Measurements from ENCODE around the gene ENOX1.

The ENOX1 gene

DNA sequence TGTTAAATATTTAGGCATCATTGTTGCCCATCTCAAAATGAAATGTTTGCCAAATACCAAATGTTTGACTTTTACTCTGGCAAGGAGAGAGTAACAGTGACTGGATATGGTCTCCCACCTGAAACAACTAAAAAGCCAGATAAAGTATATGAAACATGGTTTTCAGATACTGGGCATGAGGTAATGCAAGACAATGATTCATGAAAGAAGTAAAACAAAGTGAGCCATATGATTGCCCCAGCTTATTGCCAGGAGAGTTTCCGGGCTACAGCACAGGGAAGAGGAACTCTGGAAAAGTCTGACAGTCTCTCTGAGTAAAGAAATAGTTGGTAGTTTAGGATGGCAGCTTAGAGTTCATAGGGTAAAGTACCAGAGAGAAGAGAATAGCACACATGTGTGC is 408.8 kb downstream of the ENOX1 start:
- DNase-seq (ENCODE audit: low read depth): peak; percentile 70
- TF ChIP-seq, protein P1, sequence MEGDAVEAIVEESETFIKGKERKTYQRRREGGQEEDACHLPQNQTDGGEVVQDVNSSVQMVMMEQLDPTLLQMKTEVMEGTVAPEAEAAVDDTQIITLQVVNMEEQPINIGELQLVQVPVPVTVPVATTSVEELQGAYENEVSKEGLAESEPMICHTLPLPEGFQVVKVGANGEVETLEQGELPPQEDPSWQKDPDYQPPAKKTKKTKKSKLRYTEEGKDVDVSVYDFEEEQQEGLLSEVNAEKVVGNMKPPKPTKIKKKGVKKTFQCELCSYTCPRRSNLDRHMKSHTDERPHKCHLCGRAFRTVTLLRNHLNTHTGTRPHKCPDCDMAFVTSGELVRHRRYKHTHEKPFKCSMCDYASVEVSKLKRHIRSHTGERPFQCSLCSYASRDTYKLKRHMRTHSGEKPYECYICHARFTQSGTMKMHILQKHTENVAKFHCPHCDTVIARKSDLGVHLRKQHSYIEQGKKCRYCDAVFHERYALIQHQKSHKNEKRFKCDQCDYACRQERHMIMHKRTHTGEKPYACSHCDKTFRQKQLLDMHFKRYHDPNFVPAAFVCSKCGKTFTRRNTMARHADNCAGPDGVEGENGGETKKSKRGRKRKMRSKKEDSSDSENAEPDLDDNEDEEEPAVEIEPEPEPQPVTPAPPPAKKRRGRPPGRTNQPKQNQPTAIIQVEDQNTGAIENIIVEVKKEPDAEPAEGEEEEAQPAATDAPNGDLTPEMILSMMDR (conservative IDR thresholded peaks at IDR 0.05; ENCODE audit: control insufficient read depth, insufficient read depth, low read depth, low read length): no peak
- no peak overlapping the region for H3K4me3 ChIP-seq (ENCODE audit: control insufficient read depth, low read depth, low read length)

DNA sequence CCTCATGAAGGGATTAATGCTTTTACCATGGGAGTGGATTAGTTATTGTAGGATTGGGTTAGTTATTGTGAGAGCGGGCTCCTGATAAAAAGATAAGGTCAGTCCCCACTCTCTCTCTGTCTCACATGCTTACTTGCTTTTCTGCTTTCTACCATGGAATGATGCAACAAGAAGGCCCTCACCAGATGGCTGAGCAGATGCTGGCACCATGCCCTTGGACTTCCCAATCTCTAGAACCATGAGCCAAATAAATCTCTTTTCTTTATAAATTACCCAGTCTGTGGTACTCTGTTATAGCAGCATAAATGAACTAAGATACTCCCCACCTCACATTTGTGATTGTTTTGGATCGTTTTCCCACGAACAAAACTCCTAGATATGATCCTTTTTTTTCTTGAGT is 409.6 kb downstream of the ENOX1 start:
- DNase-seq (ENCODE audit: low read depth): peak; percentile 67
- TF ChIP-seq, protein P1 (conservative IDR thresholded peaks at IDR 0.05; ENCODE audit: control insufficient read depth, insufficient read depth, low read depth, low read length): no peak
- H3K4me3 ChIP-seq (ENCODE audit: control insufficient read depth, low read depth, low read length): no peak overlapping the region

DNA sequence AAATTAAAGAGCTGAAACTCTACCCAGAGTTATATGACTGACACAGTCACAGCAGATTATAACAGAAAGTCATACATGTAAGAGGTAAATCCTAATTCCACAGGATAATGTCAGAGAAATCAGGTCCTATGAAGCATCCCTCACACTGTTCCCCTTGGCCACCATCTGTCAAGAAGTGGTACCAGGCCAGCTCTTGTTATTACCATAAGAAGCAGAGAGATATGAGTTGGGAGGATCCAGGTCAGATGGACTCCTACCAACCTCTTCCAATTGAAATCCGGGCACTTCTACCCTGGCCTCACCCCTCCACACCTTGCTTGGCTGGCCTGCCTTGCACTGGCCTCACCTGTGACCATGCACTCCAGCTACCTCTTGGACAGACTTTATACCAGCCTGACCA is 410.2 kb downstream of the ENOX1 start:
- DNase-seq (ENCODE audit: low read depth): no peak
- H3K4me3 ChIP-seq (ENCODE audit: control insufficient read depth, low read depth, low read length): no peak overlapping the region
- TF ChIP-seq, protein P1 (conservative IDR thresholded peaks at IDR 0.05; ENCODE audit: control insufficient read depth, insufficient read depth, low read depth, low read length): no peak

DNA sequence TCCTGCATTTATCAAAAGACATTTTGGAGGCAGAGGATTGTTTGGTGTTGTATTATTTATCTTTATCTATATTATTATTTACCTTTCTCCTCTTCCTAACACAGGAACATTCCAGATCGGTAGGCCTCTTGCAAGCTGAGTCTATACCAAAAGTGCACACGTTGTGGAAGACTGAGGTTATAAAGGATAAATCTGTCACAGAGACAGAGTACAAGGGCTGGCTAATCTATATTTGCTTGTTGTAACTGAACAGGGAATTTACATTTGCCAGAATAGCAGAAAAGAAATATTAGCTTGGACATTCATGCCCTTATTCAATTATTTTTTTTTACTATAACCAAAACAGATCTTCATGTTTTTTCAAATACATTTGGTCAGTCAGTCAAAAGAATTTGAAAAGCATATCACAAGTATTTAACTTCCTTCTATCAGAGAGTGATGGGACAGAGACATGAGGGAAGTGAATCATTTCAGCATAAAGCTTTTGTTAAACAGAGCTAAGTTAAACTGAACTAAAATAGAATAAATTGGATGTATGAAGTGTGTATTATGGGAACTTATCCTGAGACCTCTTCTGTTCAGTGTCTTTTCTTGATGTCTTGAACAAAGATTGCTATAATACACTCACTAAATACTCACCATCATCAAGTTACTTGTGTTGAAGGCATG is 410.8 kb downstream of the ENOX1 start:
- DNase-seq (ENCODE audit: low read depth): no peak
- no peak overlapping the region for H3K4me3 ChIP-seq (ENCODE audit: control insufficient read depth, low read depth, low read length)
- TF ChIP-seq, protein P1 (conservative IDR thresholded peaks at IDR 0.05; ENCODE audit: control insufficient read depth, insufficient read depth, low read depth, low read length): no peak

DNA sequence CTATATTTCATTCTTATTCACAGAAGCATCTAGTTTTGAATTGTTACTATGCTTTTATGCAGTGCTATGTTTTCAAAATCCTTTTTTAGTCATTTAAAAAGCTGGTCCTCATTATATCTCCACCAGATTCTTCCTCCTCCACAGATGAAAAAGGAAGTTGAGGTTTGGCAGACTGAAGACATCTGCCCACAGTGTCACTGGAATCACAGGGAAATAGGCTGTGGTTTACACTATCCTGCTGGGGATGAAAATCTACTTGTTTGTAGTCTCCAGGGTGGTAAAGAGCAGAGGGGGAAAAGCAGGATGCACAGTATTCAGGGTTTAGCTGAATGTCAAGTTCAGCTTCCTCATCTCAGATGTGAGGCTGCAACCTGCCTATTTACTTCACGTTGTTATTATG is 412.2 kb downstream of the ENOX1 start:
- TF ChIP-seq, protein P1 (conservative IDR thresholded peaks at IDR 0.05; ENCODE audit: control insufficient read depth, insufficient read depth, low read depth, low read length): no peak
- peak; percentile 84 for DNase-seq (ENCODE audit: low read depth)
- H3K4me3 ChIP-seq (ENCODE audit: control insufficient read depth, low read depth, low read length): no peak overlapping the region

DNA sequence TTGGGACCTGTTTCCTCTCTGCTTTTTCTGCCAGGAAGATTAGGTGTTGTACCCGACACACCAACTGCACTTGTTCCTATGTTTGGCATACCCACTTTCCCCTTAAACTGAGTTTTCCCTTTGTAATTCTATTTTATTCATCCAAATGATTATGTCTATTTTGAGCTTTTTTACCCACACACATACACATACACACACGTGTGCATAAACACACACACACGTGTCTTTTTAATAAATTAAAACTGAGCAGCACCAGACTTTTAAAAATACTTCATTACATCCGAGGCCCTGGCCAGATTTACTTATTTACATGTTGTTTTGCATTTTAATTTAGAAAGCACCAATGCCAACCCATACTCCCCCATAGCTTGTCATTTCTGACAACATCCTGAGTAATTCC is 413.4 kb downstream of the ENOX1 start:
- TF ChIP-seq, protein P1 (conservative IDR thresholded peaks at IDR 0.05; ENCODE audit: control insufficient read depth, insufficient read depth, low read depth, low read length): no peak
- no peak for DNase-seq (ENCODE audit: low read depth)
- H3K4me3 ChIP-seq (ENCODE audit: control insufficient read depth, low read depth, low read length): no peak overlapping the region

DNA sequence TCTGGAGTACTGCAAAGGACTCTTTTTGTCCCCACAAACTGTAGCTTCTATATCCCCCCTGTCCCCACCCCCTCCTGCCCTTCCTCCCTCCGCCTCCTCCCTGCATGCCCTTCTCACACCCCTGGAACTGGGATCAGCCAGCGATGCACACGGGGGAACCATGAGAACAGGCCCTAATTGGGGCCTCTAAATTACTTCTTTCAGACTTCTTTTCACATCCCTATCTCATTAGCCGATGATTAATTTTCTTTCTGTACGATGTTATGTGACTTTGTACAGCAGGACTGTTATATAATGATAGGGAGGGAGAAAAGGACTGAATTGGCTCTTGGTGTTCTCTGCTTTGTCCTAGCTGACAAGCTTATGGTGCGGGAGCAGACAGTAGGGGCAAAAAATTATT is 415.9 kb downstream of the ENOX1 start:
- no peak overlapping the region for H3K4me3 ChIP-seq (ENCODE audit: control insufficient read depth, low read depth, low read length)
- TF ChIP-seq, protein P1 (conservative IDR thresholded peaks at IDR 0.05; ENCODE audit: control insufficient read depth, insufficient read depth, low read depth, low read length): no peak
- DNase-seq (ENCODE audit: low read depth): no peak

All from fibroblast of mammary gland (primary cell).